Cardiac muscle cell (in vitro differentiated cells and primary cell): ENCODE data around the gene LEPROT. TPM values are rescaled to one million over a fixed set of nuclear protein-coding genes. Genes with fewer than 3 reads are reported as not detected.
"Not testable (repeated sequence)": the region's sequence is repeated elsewhere in the genome, so short reads cannot be mapped to it uniquely, and the experiment has no call there.

Experiments
- DNase-seq, 2 donors: peaks; one replicate each; pipeline versions ENCODE4 v3.0.0 to v3.0.0-alpha.2; 2010 to 2017; ENCODE audit warnings: low read depth in 1 of 2, low spot score in 1 of 2
- H3K27ac ChIP-seq: fragments of 200-600 bp; sonication (generic); 2 replicates; pipeline ENCODE4 v1.5.1; 2016
- H3K27me3 ChIP-seq: fragments of 200-600 bp; sonication (generic); 2 replicates; pipeline ENCODE4 v1.6.0; 2016; ENCODE audit warnings: control low read depth
- H3K36me3 ChIP-seq: fragments of 200-600 bp; sonication (generic); 2 replicates; pipeline ENCODE4 v1.5.1; 2016; ENCODE audit warnings: control low read depth
- H3K4me1 ChIP-seq: fragments of 200-600 bp; sonication (generic); 2 replicates; pipeline ENCODE4 v1.8.1; 2017; ENCODE audit warnings: low read depth, mild to moderate bottlenecking, mixed run types
- H3K4me3 ChIP-seq: fragments of 200-600 bp; sonication (generic); 2 replicates; pipeline ENCODE4 v1.5.1; 2016; ENCODE audit warnings: mild to moderate bottlenecking
- H3K9me3 ChIP-seq: fragments of 200-600 bp; sonication (generic); 2 replicates; pipeline ENCODE4 v1.5.1; 2017; ENCODE audit warnings: low read depth, mild to moderate bottlenecking, control low read depth
- polyA plus RNA-seq: library from polyadenylated mRNA; unstranded; fragments of >200 nt; fragmentation: Nextera tagmentation; extraction: Ambion mirVana; gene quantifications from 2 replicates; pipeline ENCODE4 v1.2.1, GENCODE V29; 2016
- total RNA-seq: library from RNA; depleted of rRNA; stranded (reverse); fragments of >200 nt; gene quantifications from 2 replicates; pipeline ENCODE4 v1.2.3, GENCODE V29; 2016
- TF ChIP-seq, protein P1 (sequence below): IDR thresholded peaks from 2 replicates; pipeline ENCODE4 v1.5.1; 2012; ENCODE audit warnings: low read depth, mild to moderate bottlenecking, low read length

LEPROT gene, protein sequence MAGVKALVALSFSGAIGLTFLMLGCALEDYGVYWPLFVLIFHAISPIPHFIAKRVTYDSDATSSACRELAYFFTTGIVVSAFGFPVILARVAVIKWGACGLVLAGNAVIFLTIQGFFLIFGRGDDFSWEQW
- total RNA-seq (33.7 and 43.3 TPM in 2 replicates), polyA plus RNA-seq (57.7 and 70.6 TPM in 2 replicates)

- no peak for DNase-seq
- H3K4me3 ChIP-seq = peak within 1 kb of the TSS; percentile 85
- peaks cover 3% of the 10 kb centered on the region for H3K36me3 ChIP-seq
- no peaks in the 10 kb centered on the region for H3K27me3 ChIP-seq
- peaks cover 19% of the 10 kb centered on the region for H3K4me1 ChIP-seq
- peak within 1 kb of the TSS; percentile 96 for H3K27ac ChIP-seq
- TF ChIP-seq, protein P1, sequence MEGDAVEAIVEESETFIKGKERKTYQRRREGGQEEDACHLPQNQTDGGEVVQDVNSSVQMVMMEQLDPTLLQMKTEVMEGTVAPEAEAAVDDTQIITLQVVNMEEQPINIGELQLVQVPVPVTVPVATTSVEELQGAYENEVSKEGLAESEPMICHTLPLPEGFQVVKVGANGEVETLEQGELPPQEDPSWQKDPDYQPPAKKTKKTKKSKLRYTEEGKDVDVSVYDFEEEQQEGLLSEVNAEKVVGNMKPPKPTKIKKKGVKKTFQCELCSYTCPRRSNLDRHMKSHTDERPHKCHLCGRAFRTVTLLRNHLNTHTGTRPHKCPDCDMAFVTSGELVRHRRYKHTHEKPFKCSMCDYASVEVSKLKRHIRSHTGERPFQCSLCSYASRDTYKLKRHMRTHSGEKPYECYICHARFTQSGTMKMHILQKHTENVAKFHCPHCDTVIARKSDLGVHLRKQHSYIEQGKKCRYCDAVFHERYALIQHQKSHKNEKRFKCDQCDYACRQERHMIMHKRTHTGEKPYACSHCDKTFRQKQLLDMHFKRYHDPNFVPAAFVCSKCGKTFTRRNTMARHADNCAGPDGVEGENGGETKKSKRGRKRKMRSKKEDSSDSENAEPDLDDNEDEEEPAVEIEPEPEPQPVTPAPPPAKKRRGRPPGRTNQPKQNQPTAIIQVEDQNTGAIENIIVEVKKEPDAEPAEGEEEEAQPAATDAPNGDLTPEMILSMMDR = no peak
- no peaks in the 10 kb centered on the region for H3K9me3 ChIP-seq
These were observed at the start of gene LEPROT, which contains the start of gene LEPR for GRCh38 chr1:65420590-65421350. TSS of gene LEPROT (plus strand) at chr1:65420668. CDS start at chr1:65420725, 57 bp downstream. TSS of gene LEPR (plus strand) at chr1:65420668. CDS start at chr1:65565566, 144,898 bp downstream.

DNA sequence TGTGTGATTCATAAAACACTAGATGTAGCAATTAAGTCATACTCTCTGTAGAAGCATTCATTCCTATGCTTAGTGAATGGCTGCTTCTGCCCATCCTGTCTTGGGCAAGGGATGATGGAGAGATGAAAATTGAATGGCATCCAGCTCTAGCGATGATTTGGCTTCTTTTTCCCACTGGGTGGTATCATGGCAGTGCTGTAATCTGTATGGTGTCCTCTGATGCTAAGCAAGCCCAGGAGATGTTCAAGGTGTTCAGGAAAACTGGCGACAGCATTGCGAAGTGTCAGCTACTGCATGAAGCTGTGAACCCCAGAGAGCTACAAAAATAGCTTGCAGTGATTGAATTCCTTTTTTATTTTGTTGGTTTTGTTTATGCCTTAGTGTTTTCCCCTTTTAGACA is 48.9 kb upstream of the LEPROT start:
- no peak overlapping the region for H3K4me3 ChIP-seq
- no peak overlapping the region for H3K27ac ChIP-seq
- DNase-seq = peak in 1 of 2 donors; percentile 15
- no peaks in the 10 kb centered on the region for H3K4me1 ChIP-seq
- H3K9me3 ChIP-seq = no peaks in the 10 kb centered on the region
- TF ChIP-seq, protein P1 = no peak
- peaks cover 3% of the 10 kb centered on the region for H3K36me3 ChIP-seq
- no peaks in the 10 kb centered on the region for H3K27me3 ChIP-seq

- no peaks in the 10 kb centered on the region for H3K36me3 ChIP-seq
- H3K4me1 ChIP-seq = no peaks in the 10 kb centered on the region
- TF ChIP-seq, protein P1 = no peak
- no peak overlapping the region for H3K27ac ChIP-seq
- no peak overlapping the region for H3K4me3 ChIP-seq
- no peaks in the 10 kb centered on the region for H3K9me3 ChIP-seq
- H3K27me3 ChIP-seq = no peaks in the 10 kb centered on the region
- no peak for DNase-seq
These were observed 47.9 kb upstream of the LEPROT start for GRCh38 chr1:65372557-65372956.

DNA sequence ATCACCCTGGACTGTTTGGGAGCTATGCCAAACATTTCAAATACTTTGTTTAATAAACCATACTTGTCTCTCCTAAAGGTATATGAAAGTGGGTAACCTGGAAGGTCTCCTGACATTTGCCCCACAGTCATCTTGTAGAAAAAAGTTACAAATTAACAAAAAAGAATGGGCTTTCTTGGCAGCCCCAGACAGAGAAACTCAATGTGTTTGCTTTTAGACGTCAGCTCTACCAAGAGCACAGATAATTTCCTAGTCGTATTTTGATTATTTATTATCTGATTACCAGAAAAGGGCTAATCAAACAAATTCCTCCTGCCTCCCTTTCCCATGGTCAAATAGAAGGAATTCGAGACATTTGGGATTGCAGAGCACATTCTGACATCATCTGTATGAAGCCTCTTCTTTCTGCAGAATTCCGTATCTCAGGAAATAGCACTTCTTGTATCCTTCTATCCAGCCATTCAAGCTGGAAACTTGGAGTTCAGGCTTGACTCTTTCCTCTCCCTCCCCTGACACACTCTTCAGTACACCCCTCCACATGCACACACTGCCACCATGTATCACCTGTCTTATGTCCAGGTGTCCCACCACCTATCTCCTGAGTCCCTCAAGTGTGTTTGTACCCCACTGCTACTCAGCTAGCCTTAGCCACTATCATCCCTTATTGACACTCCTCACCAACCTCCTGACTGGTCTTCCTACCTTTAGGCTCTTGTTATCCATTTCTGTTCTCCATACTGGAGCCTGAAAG is 42.8 kb upstream of the LEPROT start:
- DNase-seq = no peak
- Histone ChIP-seq H3K27ac (no peak overlapping the region), H3K4me1 (no peaks in the 10 kb centered on the region), H3K9me3 (no peaks in the 10 kb centered on the region), H3K27me3 (no peaks in the 10 kb centered on the region), H3K4me3 (no peak overlapping the region), H3K36me3 (peaks cover 16% of the 10 kb centered on the region)
- TF ChIP-seq, protein P1 = no peak

DNA sequence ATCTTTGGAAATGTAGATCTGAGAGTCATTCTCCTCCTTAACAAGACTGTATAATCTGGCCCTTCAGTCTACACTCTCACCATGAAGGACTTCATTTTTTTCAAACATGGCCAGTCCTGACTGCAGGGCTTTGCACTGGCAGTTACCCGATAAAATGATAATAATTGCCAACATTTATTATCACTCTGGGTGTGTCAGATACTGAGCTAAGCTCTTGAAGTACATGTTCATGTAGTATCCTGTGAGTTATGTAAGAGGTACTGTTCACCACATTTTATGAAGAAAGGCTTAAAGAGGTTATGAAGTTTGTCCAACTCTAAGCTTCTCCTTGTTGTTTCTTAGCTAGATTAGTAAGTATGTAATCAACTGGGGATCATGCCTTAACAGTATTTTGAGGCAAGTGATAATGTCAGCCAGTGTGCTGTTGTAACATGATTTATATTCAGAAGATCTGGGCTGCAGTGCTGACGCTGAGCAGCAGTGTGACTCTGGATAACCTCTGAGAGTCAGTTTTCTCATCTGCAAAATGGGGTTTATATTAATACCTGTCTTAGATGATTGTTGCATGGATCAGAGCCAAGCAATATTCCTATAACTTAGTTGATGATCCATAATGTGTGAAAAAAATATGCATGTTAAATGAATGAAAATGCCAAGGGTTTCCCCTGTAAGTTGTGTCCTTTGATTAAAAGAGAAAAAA is 42.1 kb upstream of the LEPROT start:
- TF ChIP-seq, protein P1 = no peak
- H3K9me3 ChIP-seq = no peaks in the 10 kb centered on the region
- H3K27me3 ChIP-seq = no peaks in the 10 kb centered on the region
- DNase-seq = no peak
- no peak overlapping the region for H3K27ac ChIP-seq
- no peaks in the 10 kb centered on the region for H3K4me1 ChIP-seq
- H3K4me3 ChIP-seq = no peak overlapping the region
- peaks cover 22% of the 10 kb centered on the region for H3K36me3 ChIP-seq

- H3K27me3 ChIP-seq, H3K27ac ChIP-seq, H3K9me3 ChIP-seq, DNase-seq, H3K4me1 ChIP-seq, H3K4me3 ChIP-seq: not testable (repeated sequence)
- peaks cover 66% of the 10 kb centered on the region for H3K36me3 ChIP-seq
These were observed 36.0 kb upstream of the LEPROT start for GRCh38 chr1:65384426-65384825.
